Measurements from ENCODE around the gene MARCHF3.
A peak's percentile ranks its signal among the peaks of the same experiment; 100 is the strongest.
"Not testable (repeated sequence)": the region's sequence is repeated elsewhere in the genome, so short reads cannot be mapped to it uniquely, and the experiment has no call there.

The MARCHF3 gene

GRCh38 chr5:126947146-126948010 is 83.0 kb downstream of the MARCHF3 start:
- no peak for DNase-seq

GRCh38 chr5:126942908-126943307 is 87.5 kb downstream of the MARCHF3 start:
- DNase-seq = not testable (repeated sequence)

DNA sequence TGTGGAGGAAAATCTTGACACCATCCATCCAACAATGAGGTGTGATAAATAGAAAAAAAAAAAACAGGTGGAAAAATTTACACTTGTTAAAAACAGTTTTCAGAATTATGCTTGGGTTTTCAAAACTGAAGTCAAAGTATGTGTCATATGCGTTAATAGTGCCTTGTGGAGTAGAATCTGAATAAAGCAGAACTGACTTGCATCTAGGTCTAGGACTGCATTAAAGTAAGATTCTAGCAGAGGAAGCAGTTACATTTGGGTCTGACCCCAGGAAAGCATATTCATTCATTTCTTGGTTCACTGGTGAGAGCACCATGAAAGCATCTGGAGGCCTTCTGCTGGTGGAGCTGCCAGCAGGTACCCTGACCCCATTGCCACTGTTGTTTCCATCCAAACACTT is 89.0 kb downstream of the MARCHF3 start:
- no peak for DNase-seq

DNA sequence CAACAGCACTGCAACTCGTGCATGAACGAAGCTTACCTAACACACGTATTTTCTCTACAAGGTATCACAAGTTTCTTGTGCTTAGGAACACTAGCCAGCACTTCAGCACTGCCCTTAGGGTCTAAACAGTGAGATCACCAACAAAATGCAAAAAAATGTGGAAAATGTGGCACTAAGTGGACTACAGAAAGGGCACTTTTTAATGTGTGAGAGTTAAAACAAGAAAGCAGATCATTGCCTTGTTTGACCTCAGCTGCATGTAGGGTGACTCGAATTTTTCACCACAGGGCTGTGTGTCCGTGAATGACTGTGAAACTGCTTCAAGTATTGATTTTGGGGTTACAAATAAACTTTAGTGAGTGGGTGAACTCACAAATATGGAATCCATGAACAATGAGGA is 90.5 kb downstream of the MARCHF3 start:
- no peak for DNase-seq

- no peak for DNase-seq
These were observed 91.9 kb downstream of the MARCHF3 start for GRCh38 chr5:126938466-126938865.

DNA sequence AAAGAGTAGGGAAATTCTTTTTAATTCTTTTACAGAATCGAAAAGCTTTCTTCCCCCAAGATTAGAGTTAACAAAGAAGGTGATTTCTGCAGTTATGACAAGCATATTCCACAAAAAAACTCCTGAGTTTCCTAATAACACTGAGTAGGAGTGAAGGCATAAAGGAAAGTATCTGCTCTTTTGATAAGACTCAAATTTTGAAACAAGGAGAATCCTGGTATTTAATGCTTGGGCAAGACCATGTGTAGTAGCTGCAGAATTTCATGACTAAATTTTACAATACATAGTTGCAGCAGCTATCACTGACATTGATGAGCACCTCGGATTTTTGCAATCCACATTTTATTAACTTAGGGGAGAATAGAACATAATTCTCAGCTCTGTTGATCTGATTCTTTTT is 92.6 kb downstream of the MARCHF3 start:
- DNase-seq = no peak

- no peak for DNase-seq
These were observed 93.5 kb downstream of the MARCHF3 start for GRCh38 chr5:126936775-126937418.

GRCh38 chr5:126931963-126932660 is 98.2 kb downstream of the MARCHF3 start:
- DNase-seq = no peak

- no peak for DNase-seq
These were observed 102.3 kb downstream of the MARCHF3 start for GRCh38 chr5:126928041-126928440.

GRCh38 chr5:126927429-126927828 is 102.9 kb downstream of the MARCHF3 start:
- no peak for DNase-seq

DNA sequence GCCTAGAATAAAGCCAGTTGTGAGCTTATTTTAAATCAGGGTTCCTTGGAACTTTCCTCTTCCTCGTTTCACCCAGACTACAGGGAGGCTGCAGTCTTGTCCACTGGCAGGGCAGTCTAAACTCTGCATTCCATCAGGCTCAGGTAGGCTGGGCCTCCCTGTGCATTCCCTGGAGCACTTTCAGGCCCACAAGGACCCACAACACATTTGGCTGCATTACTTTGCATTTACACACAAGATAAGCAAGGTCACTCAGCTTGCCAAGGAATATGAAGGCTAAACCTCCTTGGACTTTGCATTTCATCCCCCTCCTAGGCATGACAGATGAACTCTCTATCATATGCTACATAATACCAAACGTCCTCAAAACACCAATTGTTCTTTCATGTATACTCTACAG is 104.2 kb downstream of the MARCHF3 start:
- no peak for DNase-seq

- no peak for DNase-seq
These were observed 104.9 kb downstream of the MARCHF3 start for GRCh38 chr5:126925482-126925881.

- no peak for DNase-seq
These were observed 105.9 kb downstream of the MARCHF3 start for GRCh38 chr5:126924331-126925033.

GRCh38 chr5:126921241-126922091 is 108.9 kb downstream of the MARCHF3 start:
- DNase-seq = no peak

DNA sequence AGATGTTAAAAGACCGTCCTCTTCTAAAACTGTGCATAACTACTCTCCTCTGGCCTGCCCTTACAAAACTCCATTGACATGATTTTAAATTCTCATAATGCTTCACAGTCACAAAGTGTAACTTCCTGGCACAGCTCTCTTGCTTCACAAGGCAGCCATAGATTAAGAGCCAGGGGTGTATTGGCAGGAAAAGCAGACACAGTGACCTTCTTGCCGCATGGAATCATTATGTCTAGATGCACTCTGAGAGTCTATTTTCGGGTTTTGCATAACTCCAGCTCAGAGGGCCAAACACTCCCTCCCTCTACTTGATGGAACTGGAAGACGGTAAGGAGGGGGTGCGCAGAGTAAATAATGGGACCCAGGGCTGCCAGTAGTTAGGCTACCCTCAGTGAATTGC is 110.1 kb downstream of the MARCHF3 start:
- DNase-seq = peak; percentile 51

DNA sequence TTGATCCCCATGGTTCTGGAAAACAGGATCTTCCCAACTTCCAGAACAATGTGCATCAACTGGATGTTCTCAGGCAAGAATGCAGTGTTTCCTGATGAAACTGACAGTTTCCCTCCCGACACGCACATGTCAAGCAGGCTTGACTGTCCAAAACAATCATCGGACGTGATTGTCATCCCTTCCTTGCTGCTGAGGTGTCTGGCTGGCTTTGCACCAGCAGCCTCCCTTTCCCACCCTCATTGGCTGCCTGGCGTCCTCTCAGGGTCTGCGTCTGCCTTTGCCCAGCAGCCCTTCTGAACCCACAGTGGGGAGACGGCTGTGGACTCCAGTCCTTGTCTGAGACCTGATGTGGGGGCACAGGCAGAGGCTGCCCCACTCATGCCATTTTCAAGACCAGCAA is 110.8 kb downstream of the MARCHF3 start:
- no peak for DNase-seq

DNA sequence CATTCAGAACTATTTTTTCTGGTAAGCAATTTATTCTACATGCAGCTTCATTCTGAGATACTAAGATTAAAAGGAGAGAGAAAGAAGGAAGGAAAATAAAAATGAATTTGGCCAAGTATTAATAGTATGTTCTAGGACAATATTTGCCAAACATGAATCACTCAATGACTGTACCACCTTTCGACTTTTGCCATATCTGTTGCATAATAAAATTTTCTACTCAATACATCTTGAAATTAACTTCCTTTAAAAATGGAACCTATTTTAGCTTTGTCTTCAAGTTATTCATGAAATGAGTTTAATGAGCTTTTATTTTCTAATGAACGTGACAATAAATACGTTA is 111.8 kb downstream of the MARCHF3 start:
- no peak for DNase-seq

- no peak for DNase-seq
These were observed 112.3 kb downstream of the MARCHF3 start for GRCh38 chr5:126917918-126918614.

- DNase-seq = no peak
These were observed 114.9 kb downstream of the MARCHF3 start for GRCh38 chr5:126915496-126915895.

- DNase-seq = no peak
These were observed 115.4 kb downstream of the MARCHF3 start for GRCh38 chr5:126914801-126915436.

GRCh38 chr5:126912616-126913200 is 117.7 kb downstream of the MARCHF3 start:
- no peak for DNase-seq

Measured in NCI-H446 treated with DMSO at 0.1 percent for 48 hours (cell line).